ENCODE results near the gene UAP1L1. TPM values are rescaled to one million over a fixed set of nuclear protein-coding genes. Genes with fewer than 3 reads are reported as not detected.

UAP1L1 gene
- total RNA-seq, 1 donor from 2014 or later = 11.7 TPM

DNA sequence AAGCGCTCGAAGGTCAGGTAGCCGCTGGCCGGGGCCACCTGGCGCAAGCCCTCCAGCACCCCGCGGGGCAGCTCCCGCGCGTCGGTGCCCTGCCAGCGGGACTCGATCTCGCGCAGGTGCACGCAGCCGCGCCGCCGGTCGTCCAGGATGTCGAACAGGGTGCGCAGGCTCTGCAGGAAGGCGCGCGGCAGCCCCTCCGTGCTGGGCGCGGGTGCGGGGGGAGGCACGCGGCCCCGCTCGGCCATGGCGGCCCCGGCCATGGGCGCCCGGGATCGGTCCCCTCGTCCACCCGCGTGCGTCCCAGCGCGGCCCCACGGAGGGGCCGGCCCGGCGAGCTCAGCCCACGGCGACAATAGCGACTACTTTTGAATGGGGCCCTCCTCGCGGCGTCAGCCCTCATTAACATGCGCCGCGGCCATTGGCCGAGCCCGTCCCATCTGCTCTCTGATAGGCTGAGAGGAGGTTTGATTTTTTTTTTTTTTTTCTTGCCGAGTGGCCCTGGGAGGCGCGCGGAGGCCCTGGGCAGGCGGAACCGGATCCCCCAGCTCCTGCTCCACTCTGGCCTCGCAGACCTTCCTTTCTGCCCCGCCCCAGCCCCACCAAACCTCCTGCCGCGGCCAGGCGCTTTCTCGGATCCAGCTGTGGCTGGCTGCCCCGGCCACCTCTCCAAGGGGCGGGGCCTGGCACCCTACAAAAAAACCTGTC, 7.0 kb upstream of the UAP1L1 start, which contains the start of gene SAPCD2:
SAPCD2 (minus strand) TSS at position 357 of the 705 bp plus-strand sequence; CDS start at position 260, 97 bp downstream.
- Histone ChIP-seq H3K4me3 (ENCODE audit: low read depth, low read length) (peak within 1 kb of the TSS; percentile 35), H3K27me3 (ENCODE audit: control insufficient read depth, insufficient read depth, low read length) (no peaks in the 10 kb centered on the region), H3K36me3 (ENCODE audit: control insufficient read depth, insufficient read depth, low read length) (no peaks in the 10 kb centered on the region)
- TF ChIP-seq, protein P1, sequence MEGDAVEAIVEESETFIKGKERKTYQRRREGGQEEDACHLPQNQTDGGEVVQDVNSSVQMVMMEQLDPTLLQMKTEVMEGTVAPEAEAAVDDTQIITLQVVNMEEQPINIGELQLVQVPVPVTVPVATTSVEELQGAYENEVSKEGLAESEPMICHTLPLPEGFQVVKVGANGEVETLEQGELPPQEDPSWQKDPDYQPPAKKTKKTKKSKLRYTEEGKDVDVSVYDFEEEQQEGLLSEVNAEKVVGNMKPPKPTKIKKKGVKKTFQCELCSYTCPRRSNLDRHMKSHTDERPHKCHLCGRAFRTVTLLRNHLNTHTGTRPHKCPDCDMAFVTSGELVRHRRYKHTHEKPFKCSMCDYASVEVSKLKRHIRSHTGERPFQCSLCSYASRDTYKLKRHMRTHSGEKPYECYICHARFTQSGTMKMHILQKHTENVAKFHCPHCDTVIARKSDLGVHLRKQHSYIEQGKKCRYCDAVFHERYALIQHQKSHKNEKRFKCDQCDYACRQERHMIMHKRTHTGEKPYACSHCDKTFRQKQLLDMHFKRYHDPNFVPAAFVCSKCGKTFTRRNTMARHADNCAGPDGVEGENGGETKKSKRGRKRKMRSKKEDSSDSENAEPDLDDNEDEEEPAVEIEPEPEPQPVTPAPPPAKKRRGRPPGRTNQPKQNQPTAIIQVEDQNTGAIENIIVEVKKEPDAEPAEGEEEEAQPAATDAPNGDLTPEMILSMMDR (IDR thresholded peaks at IDR 0.05; ENCODE audit: insufficient read depth, low read length, poor library complexity, severe bottlenecking) = no peak
- DNase-seq (ENCODE audit: low read depth) = no peak

GRCh38 chr9:137070906-137071275, 6.4 kb upstream of the UAP1L1 start:
- no peaks in the 10 kb centered on the region for H3K36me3 ChIP-seq (ENCODE audit: control insufficient read depth, insufficient read depth, low read length)
- TF ChIP-seq, protein P1 (IDR thresholded peaks at IDR 0.05; ENCODE audit: insufficient read depth, low read length, poor library complexity, severe bottlenecking) = peak; percentile 28
- no peaks in the 10 kb centered on the region for H3K27me3 ChIP-seq (ENCODE audit: control insufficient read depth, insufficient read depth, low read length)
- no peak for DNase-seq (ENCODE audit: low read depth)
- H3K4me3 ChIP-seq (ENCODE audit: low read depth, low read length) = peak overlapping the region; percentile 29

DNA sequence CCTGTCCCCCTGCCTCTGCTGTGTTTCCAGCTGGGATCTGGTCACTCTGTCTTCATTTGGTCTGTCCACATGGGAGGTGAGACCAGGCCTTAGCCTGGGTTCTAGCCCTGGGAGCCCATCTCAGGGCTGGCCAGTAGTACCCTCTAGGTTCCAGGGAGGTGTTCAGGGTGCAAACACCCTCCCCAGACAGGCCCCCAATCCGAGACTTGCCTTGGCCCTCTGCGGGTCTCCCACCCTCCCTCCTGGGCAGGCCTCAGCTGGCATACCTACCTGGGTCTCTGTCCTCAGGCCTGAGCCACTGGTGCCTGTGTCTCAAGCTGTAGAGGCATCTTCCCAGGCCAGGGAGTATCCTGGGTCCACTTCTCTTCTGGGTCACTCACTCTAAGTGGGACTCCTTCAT, 6.0 kb upstream of the UAP1L1 start:
- TF ChIP-seq, protein P1 (IDR thresholded peaks at IDR 0.05; ENCODE audit: insufficient read depth, low read length, poor library complexity, severe bottlenecking) = no peak
- no peak for DNase-seq (ENCODE audit: low read depth)
- Histone ChIP-seq H3K4me3 (ENCODE audit: low read depth, low read length) (no peak overlapping the region), H3K27me3 (ENCODE audit: control insufficient read depth, insufficient read depth, low read length) (no peaks in the 10 kb centered on the region), H3K36me3 (ENCODE audit: control insufficient read depth, insufficient read depth, low read length) (no peaks in the 10 kb centered on the region)

DNA sequence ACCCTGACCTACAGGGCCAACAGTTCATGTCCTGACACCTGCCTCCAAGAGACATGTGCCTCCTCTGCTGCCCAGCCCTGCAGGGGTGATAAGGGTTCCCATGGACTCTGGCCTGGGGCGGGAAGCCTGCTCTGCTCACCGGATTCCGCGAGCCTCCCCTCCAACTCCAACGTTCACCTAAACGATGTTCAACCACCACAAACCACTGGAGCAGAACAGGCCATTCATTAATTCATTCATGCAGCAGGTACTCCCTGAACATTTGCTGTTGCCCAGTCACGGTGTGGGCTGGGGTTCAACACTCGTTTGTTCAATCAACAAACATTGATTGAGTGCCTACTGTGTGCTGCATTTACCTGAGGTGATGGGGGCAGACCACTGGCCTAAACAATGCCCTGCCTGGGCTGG, 3.3 kb upstream of the UAP1L1 start:
- H3K27me3 ChIP-seq (ENCODE audit: control insufficient read depth, insufficient read depth, low read length) = peaks cover 6% of the 10 kb centered on the region
- TF ChIP-seq, protein P1 (IDR thresholded peaks at IDR 0.05; ENCODE audit: insufficient read depth, low read length, poor library complexity, severe bottlenecking) = no peak
- no peaks in the 10 kb centered on the region for H3K36me3 ChIP-seq (ENCODE audit: control insufficient read depth, insufficient read depth, low read length)
- no peak overlapping the region for H3K4me3 ChIP-seq (ENCODE audit: low read depth, low read length)
- DNase-seq (ENCODE audit: low read depth) = no peak

- no peak for DNase-seq (ENCODE audit: low read depth)
- TF ChIP-seq, protein P1 (IDR thresholded peaks at IDR 0.05; ENCODE audit: insufficient read depth, low read length, poor library complexity, severe bottlenecking) = no peak
- H3K36me3 ChIP-seq (ENCODE audit: control insufficient read depth, insufficient read depth, low read length) = no peaks in the 10 kb centered on the region
- H3K27me3 ChIP-seq (ENCODE audit: control insufficient read depth, insufficient read depth, low read length) = peaks cover 6% of the 10 kb centered on the region
- no peak overlapping the region for H3K4me3 ChIP-seq (ENCODE audit: low read depth, low read length)
These were observed 2.6 kb upstream of the UAP1L1 start for GRCh38 chr9:137074657-137075274.

Measured in kidney epithelial cell (primary cell).